ENCODE data around the gene FKBP8.

DNA sequence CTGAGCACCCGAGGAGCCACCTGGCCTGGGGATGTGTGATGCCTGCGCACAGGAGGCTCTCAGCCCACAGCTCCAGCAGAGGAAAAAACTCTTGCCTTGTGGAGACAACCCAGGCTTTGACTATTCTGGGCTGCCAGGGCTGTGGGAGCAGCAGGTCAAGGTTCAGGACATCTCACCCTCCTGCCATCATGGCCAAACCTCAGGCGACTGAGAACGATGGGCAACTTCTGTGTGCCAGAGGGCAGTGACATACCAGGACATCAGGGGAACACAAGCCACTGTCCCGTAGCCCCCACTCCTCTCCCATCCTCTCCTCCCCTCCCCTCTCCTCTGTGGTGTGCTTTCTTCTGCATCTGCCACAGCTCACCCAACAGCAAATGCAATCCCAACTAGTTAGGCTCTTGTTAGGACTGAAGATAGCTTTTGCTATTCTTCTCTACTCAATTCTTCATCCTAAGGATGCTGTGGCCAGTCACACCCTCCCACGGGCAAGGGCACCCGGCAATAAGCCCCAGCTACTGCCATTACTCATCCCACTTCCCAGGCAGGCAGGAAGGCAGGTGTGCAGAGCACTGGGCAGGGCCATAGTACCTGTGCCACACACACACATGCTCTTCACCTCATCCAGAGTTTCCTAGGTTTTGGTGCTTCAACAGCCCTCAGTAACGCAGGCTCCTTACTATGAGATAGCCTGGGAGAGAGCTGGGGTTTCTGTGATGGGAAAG is 38.3 kb downstream of the FKBP8 start:
- TF ChIP-seq, protein P1, sequence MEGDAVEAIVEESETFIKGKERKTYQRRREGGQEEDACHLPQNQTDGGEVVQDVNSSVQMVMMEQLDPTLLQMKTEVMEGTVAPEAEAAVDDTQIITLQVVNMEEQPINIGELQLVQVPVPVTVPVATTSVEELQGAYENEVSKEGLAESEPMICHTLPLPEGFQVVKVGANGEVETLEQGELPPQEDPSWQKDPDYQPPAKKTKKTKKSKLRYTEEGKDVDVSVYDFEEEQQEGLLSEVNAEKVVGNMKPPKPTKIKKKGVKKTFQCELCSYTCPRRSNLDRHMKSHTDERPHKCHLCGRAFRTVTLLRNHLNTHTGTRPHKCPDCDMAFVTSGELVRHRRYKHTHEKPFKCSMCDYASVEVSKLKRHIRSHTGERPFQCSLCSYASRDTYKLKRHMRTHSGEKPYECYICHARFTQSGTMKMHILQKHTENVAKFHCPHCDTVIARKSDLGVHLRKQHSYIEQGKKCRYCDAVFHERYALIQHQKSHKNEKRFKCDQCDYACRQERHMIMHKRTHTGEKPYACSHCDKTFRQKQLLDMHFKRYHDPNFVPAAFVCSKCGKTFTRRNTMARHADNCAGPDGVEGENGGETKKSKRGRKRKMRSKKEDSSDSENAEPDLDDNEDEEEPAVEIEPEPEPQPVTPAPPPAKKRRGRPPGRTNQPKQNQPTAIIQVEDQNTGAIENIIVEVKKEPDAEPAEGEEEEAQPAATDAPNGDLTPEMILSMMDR (conservative IDR thresholded peaks at IDR 0.05; ENCODE audit: low read depth, low read length): no peak
- TF ChIP-seq EZH2 (IDR thresholded peaks at IDR 0.05; ENCODE audit: low read length, unreplicated experiment): no peak

All from PC-3 (cell line).